PC-9 (cell line): ENCODE measurements around the gene CASP4. TPM values are rescaled to one million over a fixed set of nuclear protein-coding genes. Genes with fewer than 3 reads are reported as not detected.

Experiments
- BruUV-seq: library from RNA; stranded (reverse); fragments of 400-500 nt; replicated peaks from 2 replicates; lab custom pipeline; 2021; lab: Mats Ljungman, UMichigan
- CTCF ChIA-PET: fragments of 300-600 bp; sonication (Branson Sonifier 250); formaldehyde crosslinking; loops from one replicate; lab custom pipeline; 2022; ENCODE audit warnings: antibody characterized with exemption; lab: Charles Lee
- POLR2A ChIA-PET: fragments of 300-600 bp; sonication (Branson Sonifier 250); formaldehyde crosslinking; loops from one replicate; lab custom pipeline; 2022; ENCODE audit warnings: antibody characterized with exemption; ENCODE audit not compliant: unreplicated experiment; lab: Charles Lee
- DNase-seq, 2 experiments: peaks; one replicate each; pipeline versions ENCODE4 v3.0.0 to v3.0.0-alpha.2; 2015 to 2022; ENCODE audit warnings: mixed read lengths in 1 of 2
- H2AFZ ChIP-seq: fragments of 200-600 bp; sonication (generic); 2 replicates; pipeline ENCODE4 v1.8.1; 2017; ENCODE audit warnings: antibody characterized with exemption
- H3F3A ChIP-seq: fragments of 200-600 bp; sonication (generic); 2 replicates; pipeline ENCODE4 v1.8.1; 2017; ENCODE audit warnings: antibody characterized with exemption, mild to moderate bottlenecking, low read depth; ENCODE audit not compliant: insufficient read depth
- H3K27ac ChIP-seq: fragments of 200-600 bp; sonication (generic); 2 replicates; pipeline ENCODE4 v1.6.1; 2016; ENCODE audit warnings: mixed run types
- H3K27me3 ChIP-seq: fragments of 200-600 bp; sonication (generic); 2 replicates; pipeline ENCODE4 v1.6.1; 2016; ENCODE audit warnings: low read depth, mixed run types; ENCODE audit not compliant: insufficient read depth
- H3K36me3 ChIP-seq: fragments of 200-600 bp; sonication (generic); 2 replicates; pipeline ENCODE4 v1.6.1; 2016; ENCODE audit warnings: low read depth, mixed run types
- H3K4me1 ChIP-seq: fragments of 200-600 bp; sonication (generic); replicated peaks from 2 replicates; pipeline ENCODE4 v1.6.1; 2016; ENCODE audit warnings: mixed run types; ENCODE audit not compliant: insufficient read depth
- H3K4me2 ChIP-seq: fragments of 200-600 bp; sonication (generic); 2 replicates; pipeline ENCODE4 v1.6.1; 2017; ENCODE audit warnings: mixed run types
- H3K4me3 ChIP-seq: fragments of 200-600 bp; sonication (generic); 2 replicates; pipeline ENCODE4 v1.6.1; 2016; ENCODE audit warnings: mixed run types
- H3K79me2 ChIP-seq: fragments of 200-600 bp; sonication (generic); 2 replicates; pipeline ENCODE4 v1.6.1; 2017; ENCODE audit warnings: low read depth, mixed run types
- H3K9me2 ChIP-seq: fragments of 200-600 bp; sonication (generic); 2 replicates; pipeline ENCODE4 v1.8.1; 2017; ENCODE audit warnings: mild to moderate bottlenecking; ENCODE audit not compliant: insufficient read depth
- H3K9me3 ChIP-seq: fragments of 200-600 bp; sonication (generic); 2 replicates; pipeline ENCODE4 v1.8.1; 2016; ENCODE audit warnings: low read depth; ENCODE audit not compliant: insufficient read depth
- H4K20me1 ChIP-seq: fragments of 200-600 bp; sonication (generic); 2 replicates; pipeline ENCODE4 v1.8.1; 2017; ENCODE audit not compliant: insufficient read depth
- EZH2 ChIP-seq: fragments of 200-600 bp; sonication (generic); IDR thresholded peaks from 2 replicates; pipeline ENCODE4 v1.8.0; 2017; ENCODE audit warnings: antibody characterized with exemption, low read depth
- intact Hi-C: fragments of 100-400 bp; cut with micrococcal nuclease; formaldehyde crosslinking; loops from one replicate; pipeline ENCODE4 v1.10.0; 2022; ENCODE audit not compliant: unreplicated experiment
- total RNA-seq: library from RNA; stranded (reverse); gene quantifications from 2 replicates; pipeline ENCODE4 v1.2.3, GENCODE V29; 2021
- TF ChIP-seq, protein P1 (sequence below): fragments of 200-600 bp; sonication (generic); conservative IDR thresholded peaks from 2 replicates; pipeline ENCODE4 v1.6.1; 2017; ENCODE audit warnings: mixed run types, antibody characterized with exemption, mild to moderate bottlenecking, moderate library complexity

Gene CASP4
- total RNA-seq, 1 experiment from 2014 or later, result 82.2 TPM

DNA sequence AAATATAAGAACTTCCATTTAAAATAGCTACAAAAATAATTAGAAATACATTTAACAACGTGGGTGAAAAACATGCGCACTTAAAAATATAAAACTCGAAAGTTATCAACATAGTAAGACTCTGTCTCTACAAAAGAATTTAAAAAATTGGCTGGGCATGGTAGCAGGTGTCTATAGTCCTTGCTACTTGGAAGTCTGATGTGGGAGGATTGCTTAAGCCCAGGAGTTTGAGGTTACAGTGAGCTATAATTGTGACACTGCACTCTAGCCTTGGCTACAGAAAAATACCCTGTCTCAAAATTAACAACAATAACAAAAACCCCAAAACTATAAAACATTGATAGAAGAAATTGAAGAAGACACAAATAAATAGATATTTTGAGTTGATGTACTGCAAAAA lies 56.3 kb downstream of the CASP4 start:
- H3K27ac ChIP-seq, result no peak overlapping the region
- POLR2A ChIA-PET, result no interaction called here
- TF ChIP-seq, protein P1, sequence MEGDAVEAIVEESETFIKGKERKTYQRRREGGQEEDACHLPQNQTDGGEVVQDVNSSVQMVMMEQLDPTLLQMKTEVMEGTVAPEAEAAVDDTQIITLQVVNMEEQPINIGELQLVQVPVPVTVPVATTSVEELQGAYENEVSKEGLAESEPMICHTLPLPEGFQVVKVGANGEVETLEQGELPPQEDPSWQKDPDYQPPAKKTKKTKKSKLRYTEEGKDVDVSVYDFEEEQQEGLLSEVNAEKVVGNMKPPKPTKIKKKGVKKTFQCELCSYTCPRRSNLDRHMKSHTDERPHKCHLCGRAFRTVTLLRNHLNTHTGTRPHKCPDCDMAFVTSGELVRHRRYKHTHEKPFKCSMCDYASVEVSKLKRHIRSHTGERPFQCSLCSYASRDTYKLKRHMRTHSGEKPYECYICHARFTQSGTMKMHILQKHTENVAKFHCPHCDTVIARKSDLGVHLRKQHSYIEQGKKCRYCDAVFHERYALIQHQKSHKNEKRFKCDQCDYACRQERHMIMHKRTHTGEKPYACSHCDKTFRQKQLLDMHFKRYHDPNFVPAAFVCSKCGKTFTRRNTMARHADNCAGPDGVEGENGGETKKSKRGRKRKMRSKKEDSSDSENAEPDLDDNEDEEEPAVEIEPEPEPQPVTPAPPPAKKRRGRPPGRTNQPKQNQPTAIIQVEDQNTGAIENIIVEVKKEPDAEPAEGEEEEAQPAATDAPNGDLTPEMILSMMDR, result no peak
- no peak for TF ChIP-seq EZH2
- intact Hi-C loops, result no loop called here
- no peak overlapping the region for H2AFZ ChIP-seq
- DNase-seq, result no peak
- H3K36me3 ChIP-seq, result no peaks in the 10 kb centered on the region
- H3K27me3 ChIP-seq, result no peaks in the 10 kb centered on the region
- no peak overlapping the region for H3K4me3 ChIP-seq
- H3K4me2 ChIP-seq, result no peak overlapping the region
- H3K9me2 ChIP-seq, result no peaks in the 10 kb centered on the region
- no peaks in the 10 kb centered on the region for H3K4me1 ChIP-seq
- no peaks in the 10 kb centered on the region for H3K9me3 ChIP-seq
- no peaks in the 10 kb centered on the region for H3K79me2 ChIP-seq
- H4K20me1 ChIP-seq, result no peaks in the 10 kb centered on the region
- H3F3A ChIP-seq, result no peaks in the 10 kb centered on the region
- no TSS peak for BruUV-seq
- CTCF ChIA-PET, result no interaction called here

DNA sequence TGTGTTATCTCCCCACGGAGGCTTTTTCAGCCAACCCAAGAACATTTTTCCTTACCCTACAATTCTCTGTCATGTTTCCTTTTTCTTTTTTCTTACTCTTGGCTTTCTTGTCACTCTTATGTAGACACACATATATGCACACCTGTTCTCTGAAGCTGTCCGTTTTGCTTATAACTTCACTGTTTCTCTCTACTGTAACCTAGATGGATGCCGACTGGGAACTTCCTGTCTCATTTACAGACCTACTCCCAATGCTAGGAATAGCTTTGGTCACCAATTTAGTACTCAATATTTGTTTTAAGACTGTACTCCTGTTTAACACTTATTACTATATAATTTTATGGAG lies 60.2 kb downstream of the CASP4 start:
- ChIA-PET CTCF (no interaction called here), POLR2A (no interaction called here)
- Histone ChIP-seq H3K9me2 (no peaks in the 10 kb centered on the region), H3K4me2 (no peak overlapping the region), H3K27ac (no peak overlapping the region), H2AFZ (no peak overlapping the region), H3F3A (no peaks in the 10 kb centered on the region), H3K9me3 (no peaks in the 10 kb centered on the region), H3K4me3 (no peak overlapping the region), H3K36me3 (no peaks in the 10 kb centered on the region), H3K27me3 (no peaks in the 10 kb centered on the region), H4K20me1 (no peaks in the 10 kb centered on the region), H3K4me1 (no peaks in the 10 kb centered on the region), H3K79me2 (no peaks in the 10 kb centered on the region)
- no peak for DNase-seq
- intact Hi-C loops, result no loop called here
- TF ChIP-seq EZH2, result no peak
- TF ChIP-seq, protein P1, result no peak
- BruUV-seq, result no TSS peak

DNA sequence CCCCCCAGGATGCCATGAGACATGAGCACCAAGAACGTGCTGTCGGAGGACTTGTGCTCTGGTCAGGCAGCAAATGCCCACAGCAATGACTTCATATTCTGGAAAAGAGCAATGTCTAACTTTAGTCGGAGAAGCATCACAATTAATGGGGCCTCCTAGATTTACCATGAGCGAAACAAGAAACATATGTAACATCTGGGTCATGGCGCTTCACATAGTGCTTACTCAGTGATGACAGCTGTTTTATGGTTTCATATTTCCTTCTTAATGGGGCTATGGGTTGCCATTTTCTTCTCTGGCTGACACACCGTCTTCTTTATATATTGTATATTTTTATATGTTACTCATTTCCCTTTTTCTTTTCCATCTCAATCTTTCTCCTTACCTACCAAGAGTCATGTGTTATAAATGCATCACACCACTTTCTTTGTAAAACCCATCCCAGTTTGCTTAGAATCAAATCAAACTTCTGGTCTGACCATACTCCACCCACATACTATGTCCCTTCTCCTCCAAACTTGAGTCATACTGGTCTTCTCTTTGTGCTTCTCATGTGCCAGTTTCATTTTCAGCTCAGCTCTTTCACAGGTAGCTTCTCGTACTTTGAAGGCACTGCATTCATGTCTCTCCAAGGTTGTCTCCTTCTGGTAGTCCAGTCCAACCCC lies 60.7 kb downstream of the CASP4 start:
- Histone ChIP-seq H3K9me3 (no peaks in the 10 kb centered on the region), H3K9me2 (no peaks in the 10 kb centered on the region), H3K36me3 (no peaks in the 10 kb centered on the region), H3K79me2 (no peaks in the 10 kb centered on the region), H4K20me1 (no peaks in the 10 kb centered on the region), H3K4me1 (no peaks in the 10 kb centered on the region), H3K27ac (no peak overlapping the region), H3F3A (no peaks in the 10 kb centered on the region), H3K4me3 (no peak overlapping the region), H3K27me3 (no peaks in the 10 kb centered on the region), H2AFZ (no peak overlapping the region), H3K4me2 (no peak overlapping the region)
- BruUV-seq, result no TSS peak
- POLR2A ChIA-PET, result no interaction called here
- TF ChIP-seq, protein P1, result no peak
- no peak for TF ChIP-seq EZH2
- intact Hi-C loops, result no loop called here
- DNase-seq, result no peak
- CTCF ChIA-PET, result no interaction called here
